ENCODE data around the gene GABPB1. TPM values are rescaled to one million over a fixed set of nuclear protein-coding genes. Genes with fewer than 3 reads are reported as not detected.
A peak's percentile ranks its signal among the peaks of the same experiment; 100 is the strongest.

GABPB1 gene
- total and polyA plus RNA-seq, 3 donors from 2014 or later = 21.5 to 45.9 (median 35.4) TPM

DNA sequence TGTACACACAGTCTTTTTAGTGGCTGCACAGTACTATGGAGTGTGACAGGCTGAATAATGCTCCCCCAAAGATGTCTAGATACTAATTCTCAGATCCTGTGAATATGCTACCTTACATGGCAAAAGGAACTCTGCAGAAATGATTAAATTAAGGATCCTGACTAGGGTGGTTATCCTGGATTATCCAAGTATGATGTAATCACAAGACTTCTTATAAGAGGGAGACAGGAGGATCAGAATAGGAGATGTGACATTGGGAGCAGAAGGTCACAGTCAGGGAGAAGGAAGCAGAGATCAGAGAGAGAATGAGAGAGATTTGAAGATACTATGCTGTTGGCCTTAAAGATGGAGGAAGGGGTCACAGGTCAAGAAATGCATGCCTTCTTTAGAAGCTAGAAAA is 34.5 kb downstream of the GABPB1 start:
- DNase-seq = no peak
- H3K27ac ChIP-seq = peak overlapping the region in 1 of 2 donors; percentile 26
- no peaks in the 10 kb centered on the region for H3K36me3 ChIP-seq (ENCODE audit: low read depth, missing control alignments)
- no peaks in the 10 kb centered on the region for H3K9me3 ChIP-seq
- no peaks in the 10 kb centered on the region for H3K27me3 ChIP-seq
- no peak for TF ChIP-seq POLR2A (IDR thresholded peaks at IDR 0.05)
- TF ChIP-seq, protein P1, sequence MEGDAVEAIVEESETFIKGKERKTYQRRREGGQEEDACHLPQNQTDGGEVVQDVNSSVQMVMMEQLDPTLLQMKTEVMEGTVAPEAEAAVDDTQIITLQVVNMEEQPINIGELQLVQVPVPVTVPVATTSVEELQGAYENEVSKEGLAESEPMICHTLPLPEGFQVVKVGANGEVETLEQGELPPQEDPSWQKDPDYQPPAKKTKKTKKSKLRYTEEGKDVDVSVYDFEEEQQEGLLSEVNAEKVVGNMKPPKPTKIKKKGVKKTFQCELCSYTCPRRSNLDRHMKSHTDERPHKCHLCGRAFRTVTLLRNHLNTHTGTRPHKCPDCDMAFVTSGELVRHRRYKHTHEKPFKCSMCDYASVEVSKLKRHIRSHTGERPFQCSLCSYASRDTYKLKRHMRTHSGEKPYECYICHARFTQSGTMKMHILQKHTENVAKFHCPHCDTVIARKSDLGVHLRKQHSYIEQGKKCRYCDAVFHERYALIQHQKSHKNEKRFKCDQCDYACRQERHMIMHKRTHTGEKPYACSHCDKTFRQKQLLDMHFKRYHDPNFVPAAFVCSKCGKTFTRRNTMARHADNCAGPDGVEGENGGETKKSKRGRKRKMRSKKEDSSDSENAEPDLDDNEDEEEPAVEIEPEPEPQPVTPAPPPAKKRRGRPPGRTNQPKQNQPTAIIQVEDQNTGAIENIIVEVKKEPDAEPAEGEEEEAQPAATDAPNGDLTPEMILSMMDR (IDR thresholded peaks at IDR 0.05) = no peak
- intact Hi-C loops (cut with DNase I; ENCODE audit: low total_unique reads) = no loop called here
- H3K4me1 ChIP-seq = peaks cover 17% of the 10 kb centered on the region
- no peak overlapping the region for H3K4me3 ChIP-seq

DNA sequence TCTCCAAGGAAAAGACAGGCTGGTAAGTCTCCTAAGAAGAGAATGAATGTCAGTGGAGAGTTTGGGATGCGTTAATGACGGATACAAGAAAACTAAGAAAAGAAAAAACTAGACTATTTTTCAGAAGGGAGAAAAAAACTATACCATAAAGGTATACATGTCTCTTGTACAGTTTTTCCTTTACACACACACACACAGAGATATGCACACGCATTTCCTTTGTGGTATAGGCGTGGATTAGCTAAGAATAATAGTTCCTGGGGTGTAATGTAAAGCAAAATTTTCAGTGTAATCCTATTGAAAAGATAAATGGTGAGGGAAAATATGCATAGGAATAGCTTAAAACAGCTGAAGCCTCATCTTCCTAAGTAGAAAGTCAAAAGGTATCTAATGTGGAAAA is 36.3 kb downstream of the GABPB1 start:
- 87 to 91% methylated on average over 4 of the region's 4 CpGs for WGBS, 2 donors
- Histone ChIP-seq H3K9me3 (no peaks in the 10 kb centered on the region), H3K4me3 (no peak overlapping the region), H3K27me3 (no peaks in the 10 kb centered on the region), H3K36me3 (ENCODE audit: low read depth, missing control alignments) (no peaks in the 10 kb centered on the region), H3K4me1 (peaks cover 17% of the 10 kb centered on the region), H3K27ac (peak overlapping the region in 1 of 2 donors; percentile 16)
- DNase-seq = no peak
- TF ChIP-seq, protein P1 (IDR thresholded peaks at IDR 0.05) = no peak
- no peak for TF ChIP-seq POLR2A (IDR thresholded peaks at IDR 0.05)
- intact Hi-C loops (cut with DNase I; ENCODE audit: low total_unique reads) = no loop called here

DNA sequence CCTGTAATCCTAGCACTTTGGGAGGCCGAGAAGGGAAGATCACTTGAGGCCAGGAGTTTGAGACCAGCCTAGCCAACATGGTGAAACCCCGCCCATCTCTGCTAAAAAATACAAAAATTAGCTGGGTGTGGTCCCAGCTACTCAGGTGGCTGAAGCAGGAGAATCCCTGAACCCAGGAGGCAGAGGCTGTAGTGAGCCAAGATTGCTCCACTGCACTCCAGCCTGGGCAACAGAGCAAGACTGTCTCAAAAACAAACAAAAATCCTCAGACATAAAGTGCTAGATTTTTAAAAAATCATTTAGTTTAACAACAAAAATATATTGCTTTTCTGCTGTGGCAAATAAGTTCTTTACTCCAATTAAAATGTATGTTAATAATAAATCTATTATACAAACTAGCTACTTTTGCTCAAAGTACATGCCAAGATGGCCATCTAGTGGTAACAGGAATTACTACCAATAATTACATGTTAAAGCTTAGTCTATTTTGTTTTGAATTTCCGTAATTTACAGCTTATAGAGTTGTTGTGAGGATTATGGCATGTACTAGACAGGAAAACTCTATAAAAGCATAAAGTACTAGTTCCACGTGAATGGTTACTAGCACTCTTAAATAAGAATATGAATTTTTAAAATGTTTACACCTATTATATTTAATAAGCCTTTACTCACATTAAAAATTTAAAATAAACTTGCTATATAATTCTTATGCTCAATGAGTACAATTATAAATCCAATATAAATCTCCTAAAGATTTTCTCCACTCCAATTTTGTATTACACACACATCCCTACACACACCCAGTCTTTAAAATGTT is 39.0 kb downstream of the GABPB1 start:
- H3K4me1 ChIP-seq = peaks cover 6% of the 10 kb centered on the region
- WGBS, 2 donors = 63 to 65% methylated on average over 4 of the region's 4 CpGs
- H3K27me3 ChIP-seq = no peaks in the 10 kb centered on the region
- H3K9me3 ChIP-seq = no peaks in the 10 kb centered on the region
- TF ChIP-seq POLR2A (IDR thresholded peaks at IDR 0.05) = no peak
- TF ChIP-seq, protein P1 (IDR thresholded peaks at IDR 0.05) = peak; percentile 41 to 78 (median 48)
- H3K36me3 ChIP-seq (ENCODE audit: low read depth, missing control alignments) = no peaks in the 10 kb centered on the region
- no peak overlapping the region for H3K4me3 ChIP-seq
- no peak overlapping the region for H3K27ac ChIP-seq
- intact Hi-C loops (cut with DNase I; ENCODE audit: low total_unique reads) = no loop called here
- DNase-seq = no peak

DNA sequence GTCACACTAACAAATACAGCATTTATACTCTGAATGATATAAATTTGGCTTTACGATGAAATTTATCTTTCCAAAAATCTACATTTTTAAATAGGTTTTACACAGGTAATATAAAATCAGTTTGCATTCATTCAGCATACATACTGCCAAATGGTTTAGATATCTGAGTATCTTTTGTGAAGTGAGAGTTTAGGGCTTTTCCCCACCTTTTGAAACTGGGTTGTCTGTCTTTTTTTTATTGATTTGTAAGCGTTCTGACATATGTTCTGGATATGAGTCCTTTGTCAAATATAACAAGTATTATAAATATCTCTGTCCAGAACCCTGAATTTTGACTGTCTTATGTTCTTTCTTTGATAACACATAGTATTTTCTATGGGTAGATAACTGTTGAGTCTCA is 42.4 kb downstream of the GABPB1 start:
- no peaks in the 10 kb centered on the region for H3K9me3 ChIP-seq
- no peaks in the 10 kb centered on the region for H3K27me3 ChIP-seq
- no peak for TF ChIP-seq POLR2A (IDR thresholded peaks at IDR 0.05)
- TF ChIP-seq, protein P1 (IDR thresholded peaks at IDR 0.05) = no peak
- no peaks in the 10 kb centered on the region for H3K36me3 ChIP-seq (ENCODE audit: low read depth, missing control alignments)
- no peaks in the 10 kb centered on the region for H3K4me1 ChIP-seq
- H3K27ac ChIP-seq = no peak overlapping the region
- intact Hi-C loops (cut with DNase I; ENCODE audit: low total_unique reads) = no loop called here
- DNase-seq = no peak
- 93 to 97% methylated on average over 2 of the region's 2 CpGs for WGBS, 2 donors
- no peak overlapping the region for H3K4me3 ChIP-seq

DNA sequence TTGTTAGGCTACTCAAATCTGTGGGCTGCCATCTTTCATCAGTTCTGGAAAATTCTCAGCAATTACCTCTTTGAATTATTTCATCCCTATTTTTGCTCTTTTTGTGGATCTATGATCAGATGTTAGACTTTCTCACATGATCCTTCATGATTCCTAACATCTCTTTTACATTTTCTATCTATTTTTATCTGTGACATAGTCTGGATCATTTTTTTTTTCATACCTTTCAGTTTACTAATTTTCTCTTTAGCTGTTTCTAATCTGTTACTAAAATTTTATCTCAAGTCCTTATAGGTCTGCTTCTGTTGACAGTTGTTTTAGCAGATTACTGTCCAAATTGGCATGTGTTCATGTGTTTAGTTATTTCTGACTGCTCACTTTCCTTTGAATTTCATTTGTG is 47.2 kb downstream of the GABPB1 start:
- TF ChIP-seq, protein P1 (IDR thresholded peaks at IDR 0.05) = no peak
- TF ChIP-seq POLR2A (IDR thresholded peaks at IDR 0.05) = no peak
- Histone ChIP-seq H3K4me1 (no peaks in the 10 kb centered on the region), H3K27me3 (no peaks in the 10 kb centered on the region), H3K4me3 (no peak overlapping the region), H3K36me3 (ENCODE audit: low read depth, missing control alignments) (no peaks in the 10 kb centered on the region), H3K9me3 (no peaks in the 10 kb centered on the region), H3K27ac (no peak overlapping the region)
- intact Hi-C loops (cut with DNase I; ENCODE audit: low total_unique reads) = no loop called here
- DNase-seq = no peak

Data from testis (tissue), 3 donors.